Measurements from ENCODE around the gene PIEZO2. TPM values are rescaled to one million over a fixed set of nuclear protein-coding genes. Genes with fewer than 3 reads are reported as not detected.

PIEZO2 gene
- polyA plus RNA-seq, 1 donor from 2014 or later: 0.30 TPM

DNA sequence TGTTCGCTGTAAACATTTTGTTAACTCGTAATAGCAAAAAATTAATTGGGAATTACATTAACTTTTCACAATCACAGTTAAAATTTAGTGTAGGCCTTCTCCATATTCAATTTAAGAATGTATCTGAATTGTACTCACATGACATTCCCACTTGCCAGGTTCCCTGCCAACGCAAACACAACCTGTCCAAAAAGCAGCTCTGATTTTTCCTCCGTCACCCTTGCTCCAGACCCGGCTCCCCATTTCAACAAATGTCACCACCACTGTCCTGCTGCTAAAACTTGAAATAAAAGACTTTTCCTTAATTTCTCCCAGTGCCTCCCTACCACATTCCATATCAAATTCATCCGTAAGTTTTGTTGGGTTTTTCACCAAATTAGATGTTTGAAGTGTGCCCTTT lies 120.3 kb downstream of the PIEZO2 start:
- Histone ChIP-seq H3F3A (ENCODE audit: insufficient read depth, low read length, poor library complexity, severe bottlenecking) (no peaks in the 10 kb centered on the region), H3K9me2 (ENCODE audit: insufficient read depth, low read length) (no peaks in the 10 kb centered on the region), H3K4me3 (ENCODE audit: low read length) (no peak overlapping the region), H3K27me3 (ENCODE audit: insufficient read depth, low read depth, low read length) (no peaks in the 10 kb centered on the region), H3K9ac (ENCODE audit: low read length) (no peak overlapping the region), H3K79me2 (replicated peaks; ENCODE audit: insufficient read depth, low read length) (no peaks in the 10 kb centered on the region), H3K4me2 (ENCODE audit: low read length) (no peak overlapping the region), H3K36me3 (ENCODE audit: insufficient read depth, low read length) (no peaks in the 10 kb centered on the region), H2AFZ (ENCODE audit: low read depth, low read length) (no peak overlapping the region), H3K27ac (ENCODE audit: low read length) (no peak overlapping the region), H4K20me1 (ENCODE audit: insufficient read depth) (no peaks in the 10 kb centered on the region), H3K9me3 (ENCODE audit: low read length) (no peaks in the 10 kb centered on the region)
- no peak for TF ChIP-seq EZH2 (IDR thresholded peaks at IDR 0.05; ENCODE audit: borderline replicate concordance, insufficient read depth, low read length, poor library complexity, severe bottlenecking)
- TF ChIP-seq, protein P1, sequence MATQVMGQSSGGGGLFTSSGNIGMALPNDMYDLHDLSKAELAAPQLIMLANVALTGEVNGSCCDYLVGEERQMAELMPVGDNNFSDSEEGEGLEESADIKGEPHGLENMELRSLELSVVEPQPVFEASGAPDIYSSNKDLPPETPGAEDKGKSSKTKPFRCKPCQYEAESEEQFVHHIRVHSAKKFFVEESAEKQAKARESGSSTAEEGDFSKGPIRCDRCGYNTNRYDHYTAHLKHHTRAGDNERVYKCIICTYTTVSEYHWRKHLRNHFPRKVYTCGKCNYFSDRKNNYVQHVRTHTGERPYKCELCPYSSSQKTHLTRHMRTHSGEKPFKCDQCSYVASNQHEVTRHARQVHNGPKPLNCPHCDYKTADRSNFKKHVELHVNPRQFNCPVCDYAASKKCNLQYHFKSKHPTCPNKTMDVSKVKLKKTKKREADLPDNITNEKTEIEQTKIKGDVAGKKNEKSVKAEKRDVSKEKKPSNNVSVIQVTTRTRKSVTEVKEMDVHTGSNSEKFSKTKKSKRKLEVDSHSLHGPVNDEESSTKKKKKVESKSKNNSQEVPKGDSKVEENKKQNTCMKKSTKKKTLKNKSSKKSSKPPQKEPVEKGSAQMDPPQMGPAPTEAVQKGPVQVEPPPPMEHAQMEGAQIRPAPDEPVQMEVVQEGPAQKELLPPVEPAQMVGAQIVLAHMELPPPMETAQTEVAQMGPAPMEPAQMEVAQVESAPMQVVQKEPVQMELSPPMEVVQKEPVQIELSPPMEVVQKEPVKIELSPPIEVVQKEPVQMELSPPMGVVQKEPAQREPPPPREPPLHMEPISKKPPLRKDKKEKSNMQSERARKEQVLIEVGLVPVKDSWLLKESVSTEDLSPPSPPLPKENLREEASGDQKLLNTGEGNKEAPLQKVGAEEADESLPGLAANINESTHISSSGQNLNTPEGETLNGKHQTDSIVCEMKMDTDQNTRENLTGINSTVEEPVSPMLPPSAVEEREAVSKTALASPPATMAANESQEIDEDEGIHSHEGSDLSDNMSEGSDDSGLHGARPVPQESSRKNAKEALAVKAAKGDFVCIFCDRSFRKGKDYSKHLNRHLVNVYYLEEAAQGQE (IDR thresholded peaks at IDR 0.05; ENCODE audit: borderline replicate concordance): no peak
- TF ChIP-seq SMC3 (conservative IDR thresholded peaks at IDR 0.05; ENCODE audit: poor library complexity): no peak
- no peak for TF ChIP-seq RAD21 (conservative IDR thresholded peaks at IDR 0.05)
- TF ChIP-seq EP300 (conservative IDR thresholded peaks at IDR 0.05; ENCODE audit: poor library complexity, severe bottlenecking): no peak
- TF ChIP-seq POLR2AphosphoS5 (IDR thresholded peaks at IDR 0.05): no peak
- TF ChIP-seq MXI1 (conservative IDR thresholded peaks at IDR 0.05; ENCODE audit: poor library complexity, severe bottlenecking): no peak
- no peak for TF ChIP-seq TAF1 (IDR thresholded peaks at IDR 0.05; ENCODE audit: low read depth)
- TF ChIP-seq, protein P2, sequence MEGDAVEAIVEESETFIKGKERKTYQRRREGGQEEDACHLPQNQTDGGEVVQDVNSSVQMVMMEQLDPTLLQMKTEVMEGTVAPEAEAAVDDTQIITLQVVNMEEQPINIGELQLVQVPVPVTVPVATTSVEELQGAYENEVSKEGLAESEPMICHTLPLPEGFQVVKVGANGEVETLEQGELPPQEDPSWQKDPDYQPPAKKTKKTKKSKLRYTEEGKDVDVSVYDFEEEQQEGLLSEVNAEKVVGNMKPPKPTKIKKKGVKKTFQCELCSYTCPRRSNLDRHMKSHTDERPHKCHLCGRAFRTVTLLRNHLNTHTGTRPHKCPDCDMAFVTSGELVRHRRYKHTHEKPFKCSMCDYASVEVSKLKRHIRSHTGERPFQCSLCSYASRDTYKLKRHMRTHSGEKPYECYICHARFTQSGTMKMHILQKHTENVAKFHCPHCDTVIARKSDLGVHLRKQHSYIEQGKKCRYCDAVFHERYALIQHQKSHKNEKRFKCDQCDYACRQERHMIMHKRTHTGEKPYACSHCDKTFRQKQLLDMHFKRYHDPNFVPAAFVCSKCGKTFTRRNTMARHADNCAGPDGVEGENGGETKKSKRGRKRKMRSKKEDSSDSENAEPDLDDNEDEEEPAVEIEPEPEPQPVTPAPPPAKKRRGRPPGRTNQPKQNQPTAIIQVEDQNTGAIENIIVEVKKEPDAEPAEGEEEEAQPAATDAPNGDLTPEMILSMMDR (IDR thresholded peaks at IDR 0.05; ENCODE audit: poor library complexity, severe bottlenecking): no peak

DNA sequence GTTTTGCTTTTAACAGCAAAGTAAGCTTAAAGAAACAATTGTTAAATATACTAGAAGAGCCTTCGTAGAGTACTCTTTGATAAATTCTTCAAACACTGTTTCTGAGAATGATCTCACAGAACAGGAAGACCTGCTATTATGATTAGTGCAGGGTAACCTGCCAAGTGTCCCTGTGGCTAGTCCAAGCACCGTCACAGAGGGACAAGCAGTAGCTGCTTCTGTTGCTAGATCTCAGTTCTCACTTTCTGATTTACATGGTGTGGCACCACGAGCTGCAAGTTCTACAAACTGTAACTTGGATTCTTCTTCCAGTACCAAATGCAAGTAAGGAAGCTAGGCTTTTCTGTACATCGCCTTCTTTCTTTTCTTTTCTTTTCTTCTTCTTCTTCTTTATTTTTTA lies 121.5 kb downstream of the PIEZO2 start:
- Histone ChIP-seq H3K9me2 (ENCODE audit: insufficient read depth, low read length) (no peaks in the 10 kb centered on the region), H2AFZ (ENCODE audit: low read depth, low read length) (no peak overlapping the region), H3K27ac (ENCODE audit: low read length) (no peak overlapping the region)

More for the DNA sequence above, 121.5 kb downstream of the PIEZO2 start:
- Histone ChIP-seq H3K4me3 (ENCODE audit: low read length) (no peak overlapping the region), H4K20me1 (ENCODE audit: insufficient read depth) (no peaks in the 10 kb centered on the region), H3K9me3 (ENCODE audit: low read length) (no peaks in the 10 kb centered on the region), H3K27me3 (ENCODE audit: insufficient read depth, low read depth, low read length) (no peaks in the 10 kb centered on the region), H3K4me2 (ENCODE audit: low read length) (no peak overlapping the region), H3K36me3 (ENCODE audit: insufficient read depth, low read length) (no peaks in the 10 kb centered on the region), H3K79me2 (replicated peaks; ENCODE audit: insufficient read depth, low read length) (no peaks in the 10 kb centered on the region), H3K9ac (ENCODE audit: low read length) (no peak overlapping the region), H3F3A (ENCODE audit: insufficient read depth, low read length, poor library complexity, severe bottlenecking) (no peaks in the 10 kb centered on the region)
- TF ChIP-seq TAF1 (IDR thresholded peaks at IDR 0.05; ENCODE audit: low read depth) (no peak), RAD21 (conservative IDR thresholded peaks at IDR 0.05) (no peak), MXI1 (conservative IDR thresholded peaks at IDR 0.05; ENCODE audit: poor library complexity, severe bottlenecking) (no peak), SMC3 (conservative IDR thresholded peaks at IDR 0.05; ENCODE audit: poor library complexity) (no peak), POLR2AphosphoS5 (IDR thresholded peaks at IDR 0.05) (no peak), EZH2 (IDR thresholded peaks at IDR 0.05; ENCODE audit: borderline replicate concordance, insufficient read depth, low read length, poor library complexity, severe bottlenecking) (no peak), EP300 (conservative IDR thresholded peaks at IDR 0.05; ENCODE audit: poor library complexity, severe bottlenecking) (no peak)
- TF ChIP-seq, protein P1 (IDR thresholded peaks at IDR 0.05; ENCODE audit: borderline replicate concordance): no peak
- TF ChIP-seq, protein P2 (IDR thresholded peaks at IDR 0.05; ENCODE audit: poor library complexity, severe bottlenecking): no peak
